GM10266 (cell line): ENCODE results near the gene CADPS.

Experiments used
- DNase-seq: peaks from one replicate; pipeline ENCODE4 v3.0.0; 2012; ENCODE audit errors: extremely low spot score
- TF ChIP-seq, protein P1 (sequence below): IDR thresholded peaks from 2 replicates; pipeline ENCODE4 v1.5.1; 2012; ENCODE audit warnings: mild to moderate bottlenecking, low read depth; ENCODE audit not compliant: control insufficient read depth, insufficient read depth; ENCODE audit errors: missing control alignments

The CADPS gene

DNA sequence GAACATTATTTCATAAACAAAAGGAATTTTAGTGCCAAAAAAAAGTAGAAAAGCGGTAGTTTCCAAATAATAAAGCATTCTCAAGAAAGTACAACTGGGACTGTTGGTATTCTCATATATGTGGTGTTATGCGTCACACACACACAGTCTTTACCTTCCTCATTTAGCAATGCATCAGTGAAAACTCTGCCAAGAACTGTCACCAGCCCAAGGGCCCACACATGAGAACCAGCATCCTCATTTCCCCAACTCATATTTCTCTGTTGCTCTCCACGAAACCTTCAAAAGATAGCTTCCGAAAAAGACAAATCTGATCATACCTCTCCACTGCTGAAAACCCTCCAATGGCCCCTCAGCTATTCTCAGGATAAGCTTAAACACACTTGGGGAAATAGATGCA is 150.7 kb downstream of the CADPS start:
- TF ChIP-seq, protein P1, sequence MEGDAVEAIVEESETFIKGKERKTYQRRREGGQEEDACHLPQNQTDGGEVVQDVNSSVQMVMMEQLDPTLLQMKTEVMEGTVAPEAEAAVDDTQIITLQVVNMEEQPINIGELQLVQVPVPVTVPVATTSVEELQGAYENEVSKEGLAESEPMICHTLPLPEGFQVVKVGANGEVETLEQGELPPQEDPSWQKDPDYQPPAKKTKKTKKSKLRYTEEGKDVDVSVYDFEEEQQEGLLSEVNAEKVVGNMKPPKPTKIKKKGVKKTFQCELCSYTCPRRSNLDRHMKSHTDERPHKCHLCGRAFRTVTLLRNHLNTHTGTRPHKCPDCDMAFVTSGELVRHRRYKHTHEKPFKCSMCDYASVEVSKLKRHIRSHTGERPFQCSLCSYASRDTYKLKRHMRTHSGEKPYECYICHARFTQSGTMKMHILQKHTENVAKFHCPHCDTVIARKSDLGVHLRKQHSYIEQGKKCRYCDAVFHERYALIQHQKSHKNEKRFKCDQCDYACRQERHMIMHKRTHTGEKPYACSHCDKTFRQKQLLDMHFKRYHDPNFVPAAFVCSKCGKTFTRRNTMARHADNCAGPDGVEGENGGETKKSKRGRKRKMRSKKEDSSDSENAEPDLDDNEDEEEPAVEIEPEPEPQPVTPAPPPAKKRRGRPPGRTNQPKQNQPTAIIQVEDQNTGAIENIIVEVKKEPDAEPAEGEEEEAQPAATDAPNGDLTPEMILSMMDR = no peak
- DNase-seq = no peak

DNA sequence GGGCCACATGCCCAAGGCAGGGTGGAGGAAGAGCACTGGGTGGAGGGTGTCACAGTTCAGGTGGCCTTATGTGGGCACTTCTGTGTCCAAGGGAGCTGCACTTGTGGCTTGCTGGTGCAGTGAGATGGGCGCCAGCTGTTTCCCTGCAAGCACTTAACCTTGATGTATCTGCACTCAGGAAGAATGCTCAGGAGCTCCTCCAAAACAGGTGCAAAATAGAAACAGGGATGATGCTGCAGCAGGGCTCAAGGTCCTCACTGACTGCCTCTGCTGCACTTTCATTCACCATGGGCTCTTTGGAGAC is 151.3 kb downstream of the CADPS start:
- no peak for DNase-seq
- TF ChIP-seq, protein P1 = no peak

DNA sequence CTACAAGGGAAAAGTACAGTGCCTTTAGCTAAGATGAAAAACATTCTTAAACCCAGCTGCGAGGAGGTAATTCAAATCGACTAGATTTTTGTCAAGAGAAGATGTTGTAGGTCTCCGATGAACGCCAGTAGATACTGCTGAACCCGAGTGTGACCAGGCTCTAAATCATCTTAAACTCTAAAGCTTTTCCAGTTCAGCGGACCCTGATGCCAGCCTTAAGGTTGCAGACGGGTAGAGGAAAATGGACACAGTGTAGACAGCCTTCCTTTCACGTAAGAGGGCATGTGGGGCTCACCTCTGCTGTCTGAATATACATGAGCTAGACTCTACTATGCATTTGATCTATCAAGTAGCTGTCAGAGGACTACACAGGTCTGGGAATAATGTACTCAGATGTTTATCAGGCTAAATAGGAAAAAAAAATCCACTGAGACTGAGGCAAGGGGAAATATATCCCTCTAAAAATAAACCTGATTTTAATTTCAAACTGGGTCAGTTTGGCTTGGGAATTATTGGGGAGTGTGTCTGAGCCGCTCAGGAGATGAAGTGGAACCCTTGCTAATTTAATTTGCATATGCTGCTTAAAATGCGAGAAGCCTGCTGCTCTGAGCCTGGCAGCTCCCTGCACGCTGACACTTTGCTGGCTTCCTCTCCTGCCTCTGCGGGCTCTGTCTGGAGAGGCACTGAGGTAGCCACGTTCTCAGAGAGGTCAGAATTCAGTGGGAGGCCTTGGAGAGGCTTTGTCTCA is 151.9 kb downstream of the CADPS start:
- TF ChIP-seq, protein P1 = no peak
- no peak for DNase-seq

DNA sequence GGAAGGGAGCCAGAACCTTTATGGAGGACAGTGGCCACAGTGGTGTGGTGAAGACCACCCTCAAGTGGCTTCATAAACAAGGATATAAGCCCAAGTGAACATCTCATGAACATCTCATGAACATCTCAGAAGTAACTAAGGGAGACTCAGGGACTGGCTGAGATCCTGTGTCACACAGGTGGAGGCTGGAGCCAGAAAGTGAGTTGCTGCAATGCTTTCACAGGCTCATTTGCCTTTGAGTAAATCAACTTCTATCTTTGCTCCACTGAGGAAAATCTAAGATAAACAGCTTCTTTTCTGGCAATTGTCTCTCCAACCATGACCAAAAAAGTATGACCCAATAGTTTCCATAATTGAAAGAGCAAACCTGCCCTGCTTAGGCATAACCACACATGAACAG is 152.9 kb downstream of the CADPS start:
- TF ChIP-seq, protein P1 = no peak
- DNase-seq = no peak

DNA sequence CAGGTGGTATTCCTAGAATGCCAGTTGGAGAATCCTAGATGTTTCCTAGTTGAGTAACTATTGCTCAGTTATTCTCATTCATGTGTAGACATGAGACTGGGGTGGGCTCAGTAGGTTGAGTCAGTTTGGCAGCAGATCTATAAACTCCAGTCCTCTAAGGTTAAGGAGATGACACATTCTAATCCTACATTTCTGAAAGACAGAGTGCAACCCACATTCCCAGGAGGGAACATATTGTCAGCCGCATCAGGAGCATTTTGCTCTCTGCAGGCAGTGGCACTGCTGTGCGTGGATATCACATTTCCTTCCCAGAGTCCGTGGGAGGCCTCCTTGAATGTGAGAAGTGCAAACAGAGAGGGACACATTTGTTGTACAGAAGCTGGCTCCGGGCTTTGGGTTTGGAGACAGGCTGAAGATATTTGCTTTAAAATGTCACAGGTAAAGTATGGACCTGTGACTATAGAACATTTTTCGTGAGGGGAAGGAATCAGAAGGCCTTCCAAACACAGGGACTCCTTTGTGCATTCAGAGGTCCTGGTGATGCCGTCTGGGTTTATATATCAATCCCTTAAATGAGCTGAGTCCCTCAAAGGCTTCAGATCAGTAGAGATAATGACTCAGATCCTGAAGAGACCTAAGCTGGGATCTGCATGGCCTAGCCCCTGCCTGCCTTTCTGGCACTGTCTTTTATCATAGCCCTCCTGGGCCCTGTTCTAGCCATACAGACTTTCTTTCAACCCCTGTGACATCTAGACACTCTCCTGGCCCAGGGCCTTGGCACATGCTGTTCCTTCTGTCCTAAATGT is 156.5 kb downstream of the CADPS start:
- no peak for DNase-seq
- TF ChIP-seq, protein P1 = no peak

DNA sequence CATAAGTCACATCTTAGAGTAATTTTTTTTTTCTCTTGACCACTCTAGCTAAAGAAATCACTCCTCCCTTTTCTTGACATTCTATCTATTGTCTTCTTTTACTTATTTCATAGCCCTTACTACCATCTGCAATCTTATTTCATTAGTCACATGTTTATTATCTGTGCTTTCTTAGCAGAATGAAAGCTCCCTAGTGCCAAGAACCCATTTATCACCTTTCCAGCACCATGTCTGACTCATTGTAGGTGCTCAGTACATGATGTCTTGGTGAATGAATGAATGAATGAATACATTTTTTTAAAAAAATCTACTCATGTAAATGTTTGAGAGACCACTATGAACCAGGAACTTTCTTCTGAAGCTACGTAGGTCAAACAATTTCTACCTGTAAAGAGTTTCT is 157.2 kb downstream of the CADPS start:
- no peak for DNase-seq
- TF ChIP-seq, protein P1 = no peak

DNA sequence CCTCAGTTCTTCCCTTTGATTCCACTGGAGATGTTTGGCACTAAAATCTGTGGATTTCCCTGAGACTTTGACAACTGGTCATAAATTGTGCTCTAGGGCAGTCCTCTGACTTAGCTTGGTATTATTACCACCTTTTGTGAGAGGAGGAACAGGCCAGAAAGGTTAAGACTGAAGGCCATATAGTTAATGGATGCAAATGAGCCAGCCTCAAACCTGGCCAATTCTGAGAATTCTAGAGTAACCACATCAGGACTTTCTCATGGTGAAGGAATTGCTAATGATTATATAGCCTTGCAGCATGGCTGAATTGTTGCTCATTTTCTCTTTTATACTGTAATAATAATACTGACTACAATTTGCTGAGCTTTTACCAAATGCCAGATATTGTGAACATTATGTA is 162.5 kb downstream of the CADPS start:
- DNase-seq = no peak
- TF ChIP-seq, protein P1 = no peak
